Endometrial microvascular endothelial cells (primary cell): ENCODE results near the gene AIPL1. TPM values are rescaled to one million over a fixed set of nuclear protein-coding genes. Genes with fewer than 3 reads are reported as not detected.

ENCODE experiments used
- in situ Hi-C: cut with HindIII; loops from 2 replicates; pipeline ENCODE4 v1.10.0; 2017; ENCODE audit warnings: low sequenced_read_pairs, low pct_unique_long_range_greater_than_20kb; ENCODE audit errors: inconsistent ontology term
- total RNA-seq: library from RNA; depleted of rRNA; stranded (reverse); fragments of >200 nt; gene quantifications from one replicate; pipeline ENCODE4 v1.2.3, GENCODE V29; 2015; ENCODE audit errors: inconsistent ontology term

Gene AIPL1
- total RNA-seq, 1 donor from 2014 or later: not detected

GRCh38 chr17:6427279-6427781 is 7.6 kb downstream of the AIPL1 start:
- in situ Hi-C loops: no loop called here

- in situ Hi-C loops: no loop called here
These were observed 8.4 kb downstream of the AIPL1 start for GRCh38 chr17:6426356-6427101.

GRCh38 chr17:6425407-6425806 is 9.5 kb downstream of the AIPL1 start:
- in situ Hi-C loops: no loop called here

- in situ Hi-C loops: no loop called here
These were observed 11.0 kb downstream of the AIPL1 start for GRCh38 chr17:6423931-6424330.

- in situ Hi-C loops: no loop called here
These were observed 12.2 kb downstream of the AIPL1 start for GRCh38 chr17:6422654-6423241.

- in situ Hi-C loops: no loop called here
These were observed 13.0 kb downstream of the AIPL1 start for GRCh38 chr17:6421700-6422604.

- in situ Hi-C loops: no loop called here
These were observed 14.7 kb downstream of the AIPL1 start for GRCh38 chr17:6420173-6420641.

GRCh38 chr17:6415616-6416015 is 19.3 kb downstream of the AIPL1 start:
- in situ Hi-C loops: loop anchor here (10.0 kb wide), 2 partner anchors 651 to 821 kb away; no protein-coding TSS in a partner anchor

- in situ Hi-C loops: loop anchor here (10.0 kb wide), 2 partner anchors 648 to 818 kb away; no protein-coding TSS in a partner anchor
These were observed 21.9 kb downstream of the AIPL1 start for GRCh38 chr17:6413065-6413464.

- in situ Hi-C loops: no loop called here
These were observed 26.2 kb downstream of the AIPL1 start for GRCh38 chr17:6408735-6409134.

GRCh38 chr17:6408276-6408675 is 26.6 kb downstream of the AIPL1 start:
- in situ Hi-C loops: no loop called here

- in situ Hi-C loops: no loop called here
These were observed 32.7 kb downstream of the AIPL1 start for GRCh38 chr17:6402258-6402657.

GRCh38 chr17:6398955-6399354 is 36.0 kb downstream of the AIPL1 start:
- in situ Hi-C loops: no loop called here

GRCh38 chr17:6394055-6394606 is 40.8 kb downstream of the AIPL1 start:
- in situ Hi-C loops: no loop called here

- in situ Hi-C loops: no loop called here
These were observed 41.5 kb downstream of the AIPL1 start for GRCh38 chr17:6393351-6393952.

GRCh38 chr17:6392609-6393350 is 42.1 kb downstream of the AIPL1 start:
- in situ Hi-C loops: no loop called here

- in situ Hi-C loops: no loop called here
These were observed 46.5 kb downstream of the AIPL1 start for GRCh38 chr17:6388416-6388815.

- in situ Hi-C loops: no loop called here
These were observed 47.1 kb downstream of the AIPL1 start for GRCh38 chr17:6387858-6388257.
